GM18498 (cell line): ENCODE data around the gene DPEP1.
"Not testable (repeated sequence)": the region's sequence is repeated elsewhere in the genome, so short reads cannot be mapped to it uniquely, and the experiment has no call there.

Experiments
- ATAC-seq: cut with Tn5 transposase; IDR thresholded peaks from one replicate; pipeline ENCODE4 v1.9.1; 2021; ENCODE audit warnings: mild to moderate bottlenecking, moderate library complexity; ENCODE audit not compliant: unreplicated experiment

DPEP1 gene

DNA sequence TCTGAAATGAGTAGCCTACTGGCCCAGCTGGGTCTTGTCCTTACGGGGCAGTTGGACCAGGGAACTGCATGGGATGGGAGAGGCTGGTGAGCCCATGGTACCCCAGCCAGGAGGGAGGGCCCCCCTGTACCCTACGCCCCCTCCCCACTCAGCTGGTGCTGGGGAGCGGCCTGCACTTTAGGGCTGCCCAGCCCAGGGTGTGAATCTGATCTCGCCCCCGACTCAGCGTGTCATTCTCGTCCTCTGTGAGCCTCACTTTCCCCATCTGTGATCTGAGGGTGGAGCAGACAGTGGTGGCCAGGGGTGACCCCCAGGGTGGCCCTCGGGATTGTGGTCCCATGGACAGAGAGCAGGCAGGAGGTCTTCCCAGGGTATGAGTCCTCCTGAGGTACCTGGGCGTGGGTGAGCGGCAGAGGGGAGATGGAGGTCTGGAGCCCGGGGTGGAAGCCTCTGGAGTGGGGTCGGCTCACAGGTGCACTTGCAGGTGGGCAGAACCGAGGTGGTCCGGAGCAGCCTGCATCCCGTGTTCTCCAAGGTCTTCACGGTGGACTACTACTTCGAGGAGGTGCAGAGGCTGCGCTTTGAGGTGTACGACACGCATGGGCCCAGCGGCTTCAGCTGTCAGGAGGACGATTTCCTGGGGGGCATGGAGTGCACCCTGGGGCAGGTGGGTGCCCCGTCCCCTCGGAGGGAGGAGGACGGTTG is 36.2 kb upstream of the DPEP1 start:
- no peak for ATAC-seq

DNA sequence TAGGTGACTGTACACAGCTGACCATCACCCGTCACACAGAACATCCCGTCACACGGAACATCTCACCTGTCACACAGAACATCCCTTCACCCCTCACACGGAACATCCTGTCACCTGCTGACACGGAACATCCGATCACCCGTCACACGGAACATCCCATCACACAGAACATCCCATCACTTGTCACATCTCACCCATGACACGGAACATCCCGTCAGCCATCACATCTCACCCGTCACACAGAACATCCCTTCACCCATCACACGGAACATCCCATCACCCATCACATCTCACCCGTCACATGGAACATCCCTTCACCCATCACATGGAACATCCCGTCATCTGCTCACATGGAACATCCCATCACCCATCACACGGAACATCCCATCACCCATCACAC is 34.1 kb upstream of the DPEP1 start:
- no peak for ATAC-seq

DNA sequence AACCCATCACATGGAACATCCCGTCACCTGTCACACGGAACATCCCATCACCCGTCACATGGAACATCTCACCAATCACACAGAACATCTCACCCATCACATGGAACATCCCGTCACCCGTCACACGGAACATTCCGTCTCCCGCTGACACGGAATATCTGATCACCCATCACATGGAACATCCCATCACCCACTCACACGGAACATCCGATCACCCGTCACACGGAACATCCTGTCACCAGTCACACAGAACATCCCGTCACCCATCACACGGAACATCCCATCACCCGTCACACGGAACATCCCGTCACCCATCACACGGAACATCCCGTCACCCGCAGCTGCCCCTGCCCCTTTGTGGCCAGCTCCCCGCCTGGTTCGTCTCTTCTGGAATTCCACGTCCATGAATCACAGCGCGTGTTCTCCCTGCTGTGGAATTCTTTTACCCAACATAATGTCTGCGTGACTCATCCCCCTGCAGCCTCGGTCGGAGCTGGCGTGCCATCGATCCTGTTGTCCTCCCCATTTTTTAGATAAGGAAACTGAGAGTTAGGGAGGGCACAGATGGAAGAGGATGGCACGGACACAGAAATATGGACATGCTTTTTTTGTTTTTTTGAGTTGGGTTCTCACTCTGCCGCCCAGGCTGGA is 32.3 kb upstream of the DPEP1 start:
- no peak for ATAC-seq

DNA sequence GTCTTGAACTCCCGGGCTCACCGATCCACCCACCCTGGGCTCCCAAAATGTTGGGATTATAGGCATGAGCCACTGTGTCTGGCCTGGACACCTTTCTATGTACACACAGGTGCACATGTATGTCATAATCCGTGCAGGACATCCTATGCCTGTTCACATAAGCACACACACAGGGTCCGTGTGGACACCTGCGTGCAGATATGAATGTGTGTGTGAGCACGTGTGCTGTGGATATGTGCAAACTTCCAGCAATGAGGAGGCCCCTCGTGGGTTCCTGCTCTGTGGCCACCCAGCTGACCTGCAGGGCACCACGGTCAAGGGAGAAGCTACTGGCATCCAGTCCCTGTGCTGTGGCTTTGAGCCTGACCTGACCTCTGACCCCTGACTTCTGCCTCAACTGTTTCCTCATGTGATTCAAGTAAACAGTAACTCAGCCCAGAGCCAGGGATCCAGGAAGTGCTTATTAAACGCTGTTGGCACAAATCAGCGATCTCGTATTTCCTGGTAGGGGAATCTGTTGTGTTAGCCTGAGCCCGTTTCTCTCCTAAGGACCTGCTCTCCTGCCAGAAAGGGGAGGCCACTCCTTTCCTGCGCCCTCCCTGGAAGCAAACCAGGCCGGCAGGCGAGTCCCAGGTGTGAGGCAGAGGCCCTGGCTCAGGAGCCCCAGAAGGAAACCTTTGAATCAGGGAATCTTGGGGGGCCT is 31.4 kb upstream of the DPEP1 start:
- ATAC-seq = no peak

DNA sequence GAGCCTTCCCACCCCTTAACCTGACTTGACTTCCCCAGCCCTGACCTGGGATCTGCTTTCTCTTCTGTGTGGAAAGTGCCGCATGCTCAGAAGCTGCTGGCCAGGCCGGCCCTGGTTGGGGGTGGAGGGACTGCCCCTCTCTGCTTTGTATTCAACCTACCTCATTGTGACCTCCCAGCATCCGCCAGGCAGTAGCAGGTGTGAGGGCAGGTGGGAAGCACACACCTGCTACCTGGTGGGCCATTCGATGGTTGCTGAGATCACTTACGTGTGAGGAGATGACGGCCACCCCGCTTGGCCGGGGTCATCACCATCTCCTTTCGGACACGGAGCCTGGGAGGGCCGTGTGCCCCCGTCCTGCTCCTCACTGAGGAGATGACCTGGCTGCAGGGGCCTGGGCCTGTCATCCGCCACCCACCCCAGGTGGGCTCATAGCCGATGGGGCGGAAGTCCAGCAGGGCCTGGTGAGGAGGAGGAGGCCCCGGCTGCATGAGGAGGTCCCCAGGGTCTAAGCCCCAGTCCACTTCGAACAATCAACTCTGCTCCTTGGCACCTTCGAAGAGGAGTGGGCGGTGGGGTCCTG is 30.7 kb upstream of the DPEP1 start:
- no peak for ATAC-seq

DNA sequence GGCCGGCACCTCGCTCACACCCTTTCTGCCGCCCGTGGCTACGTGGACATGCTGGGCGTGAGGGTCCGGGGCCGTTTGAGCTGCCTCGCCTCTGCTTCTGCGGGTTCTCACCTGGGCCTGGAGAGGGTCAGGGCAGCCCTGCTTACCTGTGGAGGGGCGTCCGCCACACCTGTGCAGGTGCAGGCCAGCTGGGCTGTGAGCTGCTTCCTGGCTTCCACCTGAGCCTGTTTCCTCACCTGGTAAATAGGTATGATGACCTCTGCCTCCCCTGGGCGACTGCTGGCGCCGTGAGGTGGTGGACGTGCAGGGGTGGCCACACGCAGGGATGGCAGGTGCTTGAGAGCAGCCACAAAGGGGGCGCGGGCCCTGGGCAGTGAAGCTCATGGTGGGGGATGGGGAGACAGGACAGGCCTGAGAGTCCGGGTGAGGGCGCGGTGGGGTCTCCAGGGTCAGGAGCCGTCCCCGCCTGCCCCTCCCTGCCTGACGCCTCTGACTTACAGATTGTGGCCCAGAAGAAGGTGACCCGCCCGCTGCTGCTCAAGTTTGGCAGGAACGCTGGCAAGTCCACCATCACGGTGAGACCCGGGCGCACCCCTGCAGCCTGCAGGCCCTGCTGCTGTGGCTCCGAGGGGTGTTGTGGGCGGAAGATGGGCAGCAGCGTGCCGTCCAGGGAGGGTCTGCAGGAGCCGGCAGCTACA is 30.1 kb upstream of the DPEP1 start:
- ATAC-seq = no peak

DNA sequence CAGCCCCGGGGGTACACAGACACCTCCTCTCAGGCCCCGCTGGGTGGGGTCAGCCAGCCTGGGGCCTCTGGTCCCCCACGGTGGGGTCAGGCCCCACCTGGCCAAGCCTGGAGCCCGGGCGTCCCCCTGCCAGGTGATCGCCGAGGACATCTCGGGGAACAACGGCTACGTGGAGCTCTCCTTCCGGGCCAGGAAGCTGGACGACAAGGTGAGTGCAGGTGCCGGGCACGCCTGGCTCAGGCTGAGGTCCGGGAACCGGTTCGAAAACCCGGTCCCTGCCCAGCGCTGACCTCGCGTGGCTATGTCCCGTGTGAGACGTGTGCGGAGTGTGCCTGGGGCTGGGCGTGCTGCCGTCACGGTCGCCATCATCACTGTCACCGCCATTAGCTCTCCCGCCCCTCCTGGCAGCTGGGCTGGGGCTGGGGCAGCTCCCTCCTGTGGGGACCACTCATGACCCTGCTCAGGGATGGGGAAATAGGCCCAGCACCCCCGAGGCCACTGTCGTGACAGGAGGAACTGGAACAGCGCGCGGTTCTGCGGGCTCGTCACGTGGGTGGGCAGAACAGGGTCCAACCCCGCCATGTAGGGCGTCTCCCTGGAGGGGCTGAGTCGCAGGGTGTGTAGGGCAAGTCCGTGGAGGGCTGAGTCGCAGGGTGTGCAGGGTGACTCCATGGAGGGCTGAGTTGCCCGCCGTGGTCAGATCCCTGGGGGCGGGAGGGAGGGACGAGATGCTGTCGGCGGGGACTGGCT is 29.4 kb upstream of the DPEP1 start:
- ATAC-seq = no peak

DNA sequence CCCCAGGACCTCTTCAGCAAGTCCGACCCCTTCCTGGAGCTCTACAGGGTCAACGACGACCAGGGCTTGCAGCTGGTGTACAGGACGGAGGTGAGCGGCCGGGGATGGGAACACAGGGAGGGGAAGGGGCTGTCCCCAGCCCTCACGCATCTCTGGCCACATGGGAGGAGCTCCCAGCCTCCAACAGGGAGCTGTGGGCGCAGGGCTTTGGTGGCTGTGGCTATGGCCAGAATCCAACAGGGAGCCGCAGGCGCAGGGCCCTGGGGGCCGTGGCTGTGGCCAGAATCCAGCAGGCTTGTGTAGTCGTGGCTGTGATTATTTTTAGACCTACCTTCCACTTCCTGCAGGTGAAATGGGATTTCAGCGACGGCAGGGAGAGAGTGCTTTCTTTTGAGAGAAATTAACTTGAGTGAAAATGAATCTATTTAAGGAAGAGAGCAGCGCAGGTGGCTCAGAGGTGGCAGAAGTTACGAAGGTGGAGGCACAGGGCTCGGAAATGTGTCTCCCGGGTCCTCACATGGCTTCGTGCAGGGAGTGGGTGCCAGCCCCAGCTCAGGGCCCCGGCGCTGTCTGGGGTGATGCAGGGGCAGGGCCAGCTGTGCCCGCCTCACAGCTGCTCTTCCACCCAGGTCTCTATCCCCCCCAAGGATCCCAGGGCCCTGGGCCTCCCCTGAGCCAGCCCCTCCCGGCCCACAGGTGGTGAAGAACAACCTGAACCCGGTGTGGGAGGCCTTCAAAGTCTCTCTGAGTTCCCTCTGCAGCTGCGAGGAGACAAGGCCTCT is 28.5 kb upstream of the DPEP1 start:
- no peak for ATAC-seq

DNA sequence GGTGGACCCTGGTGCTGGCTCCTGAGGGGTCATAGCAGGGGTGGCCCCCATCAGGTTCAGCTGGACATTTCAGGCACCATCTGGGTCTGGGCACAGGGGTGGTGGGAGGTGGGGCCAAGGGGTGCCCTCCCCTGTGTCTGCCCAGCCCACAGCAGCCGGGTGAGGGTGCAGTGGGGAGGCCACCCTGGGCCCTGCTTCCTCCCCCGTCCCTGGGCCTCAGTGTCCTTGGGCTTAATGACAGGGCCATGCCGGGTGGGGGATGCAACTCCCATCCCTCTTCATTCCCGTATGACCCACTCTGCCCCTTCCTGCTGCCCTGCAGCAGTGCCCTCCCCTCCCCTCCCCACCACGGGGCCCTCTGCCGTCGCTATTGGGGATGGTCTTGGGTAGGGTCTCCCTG is 27.2 kb upstream of the DPEP1 start:
- ATAC-seq = no peak

DNA sequence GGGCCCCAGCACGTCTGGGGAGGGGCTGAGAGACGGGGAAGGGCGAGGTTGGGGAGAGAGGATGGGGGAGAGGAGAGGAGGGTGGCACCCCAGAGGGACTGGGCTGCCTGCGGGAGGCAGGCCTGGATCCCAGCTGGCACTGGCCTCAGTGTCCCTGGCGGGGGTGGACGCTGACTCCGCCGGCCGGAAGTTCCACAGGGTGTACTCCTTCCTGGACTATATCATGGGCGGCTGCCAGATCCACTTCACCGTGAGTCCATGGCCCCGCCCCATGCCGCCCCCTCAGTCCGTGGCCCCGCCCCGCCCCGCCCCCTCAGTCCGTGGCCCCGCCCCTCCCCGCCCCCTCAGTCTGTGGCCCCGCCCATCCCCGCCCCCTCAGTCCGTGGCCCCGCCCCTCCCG is 26.6 kb upstream of the DPEP1 start:
- ATAC-seq = no peak

DNA sequence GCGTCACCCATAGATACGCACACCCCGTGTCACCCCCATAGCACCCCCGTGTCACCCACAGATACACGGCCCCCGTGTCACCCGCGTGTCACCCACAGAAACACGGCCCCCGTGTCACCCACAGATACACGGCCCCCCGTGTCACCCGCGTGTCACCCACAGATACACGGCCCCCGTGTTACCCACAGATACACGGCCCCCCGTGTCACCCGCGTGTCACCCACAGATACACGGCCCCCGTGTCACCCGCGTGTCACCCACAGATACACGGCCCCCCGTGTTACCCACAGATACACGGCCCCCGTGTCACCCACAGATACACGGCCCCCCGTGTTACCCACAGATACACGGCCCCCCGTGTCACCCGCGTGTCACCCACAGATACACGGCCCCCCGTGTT is 25.8 kb upstream of the DPEP1 start:
- ATAC-seq = not testable (repeated sequence)

DNA sequence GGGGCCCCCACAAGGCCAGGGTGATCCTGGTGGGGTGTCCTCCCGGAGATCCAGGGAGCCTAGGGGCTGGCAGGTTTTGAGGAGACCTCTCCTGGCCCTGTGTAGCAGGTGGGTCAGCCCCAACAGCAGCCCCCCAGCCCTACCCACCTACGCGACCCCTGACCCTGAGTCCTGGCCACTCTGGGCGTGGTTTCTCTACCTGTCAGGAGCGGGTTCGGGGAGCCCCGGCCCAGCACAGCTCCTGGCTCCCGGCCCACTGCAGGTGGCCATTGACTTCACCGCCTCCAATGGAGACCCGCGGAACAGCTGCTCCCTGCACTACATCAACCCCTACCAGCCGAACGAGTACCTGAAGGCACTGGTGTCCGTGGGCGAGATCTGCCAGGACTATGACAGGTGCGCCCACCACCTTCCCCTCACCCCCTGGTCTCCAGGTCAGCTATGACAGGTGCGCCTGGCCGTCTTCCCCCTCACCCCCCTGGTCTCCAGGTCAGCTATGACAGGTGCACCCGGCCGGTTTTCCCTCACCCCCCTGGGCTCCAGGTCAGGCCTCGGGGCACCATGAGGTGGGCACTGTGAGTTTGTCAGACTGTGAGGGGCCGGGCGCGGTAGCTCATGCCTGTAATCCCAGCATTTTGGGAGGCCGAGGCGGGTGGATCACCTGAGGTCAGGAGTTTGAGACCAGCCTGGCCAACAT is 24.9 kb upstream of the DPEP1 start:
- no peak for ATAC-seq

DNA sequence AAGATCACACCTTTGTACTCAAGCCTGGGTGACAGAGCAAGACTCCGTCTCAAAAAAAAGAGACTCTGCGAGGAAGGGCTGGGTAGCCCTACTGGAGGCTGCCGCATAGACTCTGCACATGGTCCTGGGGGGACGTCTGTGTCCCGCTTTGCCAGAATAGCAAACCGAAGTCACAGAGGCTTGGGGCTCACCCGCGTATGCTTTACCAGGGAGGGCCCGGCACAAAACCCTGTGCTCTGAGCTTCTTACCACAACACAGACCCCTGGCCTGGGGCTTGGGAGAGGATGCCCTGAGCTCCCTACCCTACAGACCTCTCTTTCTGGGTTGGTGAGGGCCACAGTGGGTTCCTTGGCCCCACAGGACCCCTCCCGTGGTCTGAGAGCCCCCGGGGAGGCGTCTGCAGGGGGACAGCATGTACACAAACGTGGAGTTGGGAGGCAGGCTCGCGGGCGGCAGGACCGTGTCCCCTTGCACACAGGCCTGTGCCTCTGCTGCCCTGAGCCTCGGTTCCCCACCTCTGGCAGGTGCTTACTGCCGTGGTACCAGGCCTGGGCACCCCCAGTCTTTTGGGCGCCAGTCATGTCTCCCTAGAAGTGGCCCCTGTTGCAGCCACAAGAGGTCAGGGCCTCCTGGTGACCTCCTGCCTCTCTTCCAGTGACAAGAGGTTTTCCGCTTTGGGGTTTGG is 24.1 kb upstream of the DPEP1 start:
- ATAC-seq = no peak

DNA sequence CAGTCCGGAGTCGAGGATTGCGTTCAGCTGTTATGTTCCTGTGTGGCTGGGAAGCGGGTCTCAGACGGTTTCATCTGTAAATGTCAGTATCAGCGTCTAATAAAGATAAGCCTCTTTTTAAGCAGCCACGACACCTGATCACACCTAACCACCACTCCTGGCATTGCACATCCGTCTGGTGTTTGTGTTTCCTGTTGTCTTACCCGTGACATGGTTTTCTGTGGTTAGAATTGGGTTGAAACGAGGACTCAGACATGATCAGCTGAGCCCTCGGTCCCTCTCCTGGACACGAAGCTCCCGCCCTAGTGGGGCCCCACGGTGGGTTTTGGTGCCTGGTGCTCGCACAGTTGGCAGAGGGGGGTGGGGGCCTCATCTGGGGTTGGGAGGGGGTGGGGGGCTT is 19.6 kb upstream of the DPEP1 start:
- no peak for ATAC-seq

DNA sequence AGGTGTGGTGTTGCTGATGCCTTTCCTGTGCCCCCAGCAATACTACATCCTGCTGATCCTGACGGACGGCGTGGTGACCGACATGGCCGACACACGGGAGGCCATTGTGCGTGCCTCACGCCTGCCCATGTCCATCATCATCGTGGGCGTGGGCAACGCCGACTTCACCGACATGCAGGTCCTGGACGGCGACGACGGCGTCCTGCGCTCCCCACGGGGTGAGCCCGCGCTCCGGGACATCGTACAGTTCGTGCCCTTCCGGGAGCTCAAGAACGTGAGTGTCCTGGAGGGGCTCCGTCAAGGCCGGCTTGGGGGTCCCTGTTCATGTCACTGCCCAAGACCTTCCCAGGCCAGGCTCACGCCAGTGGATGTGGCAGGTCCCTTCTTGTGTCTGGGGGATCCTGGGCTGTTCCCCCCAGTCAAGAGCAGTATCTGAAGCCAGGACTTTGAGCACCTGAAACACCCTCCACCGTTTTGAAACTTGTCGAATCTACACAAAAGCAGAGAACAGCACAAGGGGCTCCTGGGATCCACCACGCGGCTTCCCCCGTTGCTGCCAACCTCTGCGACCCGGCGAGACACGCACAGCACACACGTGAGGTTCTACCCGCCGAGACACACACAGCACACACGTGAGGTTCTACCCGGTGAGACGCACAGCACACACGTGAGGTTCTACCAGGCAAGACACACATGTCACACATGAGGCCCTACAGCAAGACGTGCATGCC is 17.9 kb upstream of the DPEP1 start:
- no peak for ATAC-seq

DNA sequence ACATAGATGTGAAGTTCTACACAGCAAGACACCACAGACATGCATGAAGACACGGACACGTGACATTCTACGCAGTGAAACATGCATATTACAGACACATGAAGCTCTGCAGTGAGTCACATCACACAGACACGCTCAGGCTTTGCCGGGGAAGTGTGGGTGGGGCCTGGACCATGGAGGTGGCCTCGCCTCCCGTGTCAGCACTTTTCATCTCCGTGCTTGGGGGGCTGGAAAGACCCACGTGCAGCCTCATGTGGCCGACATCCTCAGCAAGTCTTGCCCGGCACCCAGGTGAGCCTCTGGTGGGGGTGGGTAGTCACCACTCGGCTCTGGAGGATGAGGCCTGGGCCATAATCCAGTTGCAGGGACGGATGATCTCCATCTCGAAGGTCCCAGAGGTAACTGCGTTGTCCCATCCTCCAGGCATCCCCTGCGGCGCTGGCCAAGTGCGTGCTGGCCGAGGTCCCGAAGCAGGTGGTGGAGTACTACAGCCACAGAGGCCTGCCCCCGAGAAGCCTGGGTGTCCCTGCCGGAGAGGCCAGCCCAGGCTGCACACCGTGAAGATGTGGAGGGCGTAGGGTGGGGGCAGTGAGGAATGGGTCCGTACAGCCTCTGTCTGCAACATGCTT is 17.3 kb upstream of the DPEP1 start:
- no peak for ATAC-seq

DNA sequence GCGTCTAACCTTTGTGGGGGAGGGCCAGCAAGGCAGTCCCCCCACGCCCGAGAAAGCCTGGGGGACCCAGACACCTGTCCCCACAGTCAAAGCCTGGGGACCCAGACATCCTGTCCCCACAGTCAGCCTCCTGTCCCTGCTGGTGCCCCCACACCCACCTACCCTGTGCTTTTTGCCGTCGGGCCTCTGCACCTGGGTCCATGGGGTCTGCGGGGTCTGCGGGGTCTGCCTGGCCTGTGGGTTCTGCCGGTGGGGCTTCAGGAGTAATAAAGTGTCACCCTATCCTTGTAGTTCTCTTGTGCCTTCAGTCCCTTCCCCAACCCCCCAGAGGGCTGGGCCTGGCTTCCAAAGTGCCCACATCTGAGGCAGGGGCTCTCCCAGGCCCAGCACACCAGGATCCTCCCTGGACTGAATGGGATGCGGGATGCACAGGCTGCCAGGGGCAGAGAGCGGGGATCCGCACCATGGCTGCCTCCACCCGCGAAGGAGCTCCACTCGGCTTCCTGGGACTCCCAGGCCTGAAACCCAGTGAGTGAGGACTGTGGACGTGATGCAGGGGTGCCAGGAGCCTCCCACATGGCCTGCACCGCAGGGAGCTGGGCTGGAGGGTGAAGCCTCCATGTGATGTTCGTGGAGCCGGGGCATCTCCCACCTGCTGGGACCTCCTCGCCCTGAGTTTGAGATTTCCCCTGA is 16.3 kb upstream of the DPEP1 start:
- no peak for ATAC-seq
